Erythroblast (primary cell): ENCODE measurements around the gene CUL4B.
"Not testable (repeated sequence)": the region's sequence is repeated elsewhere in the genome, so short reads cannot be mapped to it uniquely, and the experiment has no call there.

ENCODE experiments used
- GATA1 ChIP-seq: IDR thresholded peaks from 2 replicates; pipeline ENCODE4 v1.6.1; 2011; ENCODE audit warnings: low read depth, mild to moderate bottlenecking, control low read depth, low read length, moderate library complexity
- POLR2A ChIP-seq: IDR thresholded peaks from 2 replicates; pipeline ENCODE4 v1.6.1; 2011; ENCODE audit warnings: mild to moderate bottlenecking, low read length

GRCh38 chrX:120475447-120475846 is 85.3 kb downstream of the CUL4B start:
- not testable (repeated sequence) for TF ChIP-seq POLR2A, GATA1
